Activated CD4-positive, alpha-beta T cell treated with anti-CD3 and anti-CD28 coated beads, Interleukin-2, amount 50 U/mL, for 4 hours (primary cell): ENCODE measurements around the gene ANK2.
"Not testable (repeated sequence)": the region's sequence is repeated elsewhere in the genome, so short reads cannot be mapped to it uniquely, and the experiment has no call there.

Experiments
- DNase-seq, 2 experiments: peaks; one replicate each; pipeline ENCODE4 v3.0.0-alpha.2; 2020

ANK2 gene

GRCh38 chr4:113052379-113052951 lies 3.0 kb downstream of the ANK2 start:
- DNase-seq, result no peak

- DNase-seq, result no peak
Measured at GRCh38 chr4:113053883-113054282, 4.4 kb downstream of the ANK2 start.

- DNase-seq, result no peak
Measured at GRCh38 chr4:113056318-113056717, 6.9 kb downstream of the ANK2 start.

- no peak for DNase-seq
Measured at GRCh38 chr4:113057891-113058290, 8.4 kb downstream of the ANK2 start.

GRCh38 chr4:113059449-113060182 lies 10.2 kb downstream of the ANK2 start:
- no peak for DNase-seq

GRCh38 chr4:113060853-113061252 lies 11.4 kb downstream of the ANK2 start:
- no peak for DNase-seq

- DNase-seq, result no peak
Measured at GRCh38 chr4:113064244-113064643, 14.8 kb downstream of the ANK2 start.

- DNase-seq, result no peak
Measured at GRCh38 chr4:113065629-113066028, 16.2 kb downstream of the ANK2 start.

GRCh38 chr4:113068771-113069170 lies 19.3 kb downstream of the ANK2 start:
- not testable (repeated sequence) for DNase-seq

GRCh38 chr4:113069212-113069892 lies 19.9 kb downstream of the ANK2 start:
- DNase-seq, result no peak

GRCh38 chr4:113070755-113071154 lies 21.3 kb downstream of the ANK2 start:
- no peak for DNase-seq

- no peak for DNase-seq
Measured at GRCh38 chr4:113071274-113071673, 21.8 kb downstream of the ANK2 start.

GRCh38 chr4:113071805-113072204 lies 22.4 kb downstream of the ANK2 start:
- no peak for DNase-seq

- DNase-seq, result no peak
Measured at GRCh38 chr4:113073451-113074005, 24.1 kb downstream of the ANK2 start.

GRCh38 chr4:113077575-113077974 lies 28.1 kb downstream of the ANK2 start:
- DNase-seq, result no peak

GRCh38 chr4:113078066-113078465 lies 28.6 kb downstream of the ANK2 start:
- DNase-seq, result no peak

- DNase-seq, result no peak
Measured at GRCh38 chr4:113080050-113080449, 30.6 kb downstream of the ANK2 start.

GRCh38 chr4:113080624-113081023 lies 31.2 kb downstream of the ANK2 start:
- no peak for DNase-seq

GRCh38 chr4:113083346-113083745 lies 33.9 kb downstream of the ANK2 start:
- DNase-seq, result no peak

- DNase-seq, result no peak
Measured at GRCh38 chr4:113086172-113086695, 36.8 kb downstream of the ANK2 start.

GRCh38 chr4:113088050-113088449 lies 38.6 kb downstream of the ANK2 start:
- DNase-seq, result no peak

GRCh38 chr4:113090954-113091353 lies 41.5 kb downstream of the ANK2 start:
- no peak for DNase-seq

GRCh38 chr4:113094331-113094730 lies 44.9 kb downstream of the ANK2 start:
- DNase-seq, result no peak

GRCh38 chr4:113094802-113095201 lies 45.3 kb downstream of the ANK2 start:
- DNase-seq, result no peak
